DMS 273 (cell line): ENCODE results near the gene CTNND2.
"Not testable (repeated sequence)": the region's sequence is repeated elsewhere in the genome, so short reads cannot be mapped to it uniquely, and the experiment has no call there.

ENCODE experiments used
- DNase-seq: peaks from one replicate; lab custom pipeline; 2025; ENCODE audit not compliant: unreplicated experiment; lab: John Stamatoyannopoulos, UW

CTNND2 gene

DNA sequence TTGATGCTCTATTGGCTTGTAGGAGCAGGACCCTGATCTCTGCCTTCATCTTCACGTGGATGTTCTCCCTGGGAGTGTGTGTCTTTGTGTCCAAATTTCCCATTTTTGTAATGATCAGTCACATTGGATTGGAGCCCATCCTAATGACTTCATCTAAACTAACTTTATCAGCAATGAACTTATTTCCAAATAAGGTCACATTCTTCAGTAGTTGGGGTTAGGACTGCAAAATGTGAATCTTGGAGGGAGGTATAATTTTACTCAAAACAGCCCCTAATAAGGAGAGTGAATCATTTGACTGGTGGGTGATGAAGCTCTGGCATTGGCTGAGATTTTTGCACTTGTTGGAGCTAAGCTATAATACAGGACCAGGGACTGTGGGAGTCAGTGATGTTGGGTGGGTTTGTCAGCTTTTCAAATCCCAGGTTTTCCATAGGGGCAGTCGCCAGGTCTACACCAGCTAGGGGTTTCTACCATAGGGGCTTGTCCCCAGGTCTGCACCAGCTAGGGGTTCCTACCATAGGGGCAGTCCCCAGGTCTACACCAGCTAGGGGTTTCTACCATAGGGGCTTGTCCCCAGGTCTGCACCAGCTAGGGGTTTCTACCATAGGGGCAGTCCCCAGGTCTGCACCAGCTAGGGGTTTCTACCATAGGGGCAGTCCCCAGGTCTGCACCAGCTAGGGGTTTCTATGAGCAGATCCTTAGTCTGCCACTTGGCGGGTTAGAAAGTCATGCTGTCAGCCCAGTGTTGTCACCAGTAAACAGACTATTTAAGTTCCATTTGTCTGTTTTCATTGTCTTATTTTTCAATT is 760.6 kb downstream of the CTNND2 start:
- no peak for DNase-seq

DNA sequence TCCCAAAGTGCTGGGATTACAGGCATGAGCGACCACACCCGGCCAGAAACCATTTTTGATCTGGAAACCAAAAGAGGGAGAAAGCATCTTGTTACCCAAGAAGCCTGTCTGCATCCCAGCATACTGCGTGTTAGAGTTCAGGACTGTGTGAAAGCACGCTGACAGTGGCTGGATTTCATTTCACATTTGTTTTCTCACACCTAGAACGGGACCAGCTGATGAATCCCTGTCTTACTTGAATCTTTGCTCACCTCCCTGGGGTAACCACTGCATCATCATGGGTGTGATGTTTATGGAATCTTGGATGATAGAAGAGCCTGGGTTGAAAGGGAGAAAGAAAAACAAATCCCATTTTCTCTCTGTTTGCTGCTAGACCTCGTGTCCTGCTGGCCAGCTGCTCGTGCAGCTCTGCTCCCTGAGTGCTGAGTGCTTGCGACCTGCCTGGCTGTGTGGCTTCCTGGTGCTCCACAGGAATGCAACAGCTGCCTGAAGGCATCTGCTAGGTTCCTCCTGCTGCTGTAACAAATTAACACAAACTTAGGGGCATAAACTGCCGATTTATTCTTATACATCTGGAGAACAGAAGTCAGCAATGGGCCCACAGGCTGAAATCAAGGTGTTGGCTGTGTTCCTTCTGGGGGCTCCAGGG is 764.9 kb downstream of the CTNND2 start:
- DNase-seq = peak; percentile 10

DNA sequence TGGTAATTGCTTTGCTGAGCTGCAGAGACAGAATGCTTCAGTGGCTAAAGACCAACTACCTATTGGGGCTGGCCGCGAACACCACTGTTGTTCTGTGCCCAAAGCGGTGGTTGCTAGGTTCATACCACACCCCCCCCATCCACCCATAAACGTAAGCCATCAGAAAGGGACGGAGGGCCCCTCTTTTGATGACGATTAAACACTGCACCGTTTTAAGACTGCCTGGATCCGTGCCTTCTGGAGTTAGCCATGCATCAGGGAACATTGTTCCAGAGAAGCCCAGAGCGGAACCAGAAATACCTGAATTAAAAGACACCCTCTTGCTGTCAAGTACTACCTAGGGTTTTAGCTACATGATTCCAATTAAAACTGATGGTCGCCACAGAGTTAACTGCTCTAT is 774.1 kb downstream of the CTNND2 start:
- DNase-seq = no peak

- peak; percentile 74 for DNase-seq
Observed at GRCh38 chr5:11128021-11128420, 776.2 kb downstream of the CTNND2 start.

DNA sequence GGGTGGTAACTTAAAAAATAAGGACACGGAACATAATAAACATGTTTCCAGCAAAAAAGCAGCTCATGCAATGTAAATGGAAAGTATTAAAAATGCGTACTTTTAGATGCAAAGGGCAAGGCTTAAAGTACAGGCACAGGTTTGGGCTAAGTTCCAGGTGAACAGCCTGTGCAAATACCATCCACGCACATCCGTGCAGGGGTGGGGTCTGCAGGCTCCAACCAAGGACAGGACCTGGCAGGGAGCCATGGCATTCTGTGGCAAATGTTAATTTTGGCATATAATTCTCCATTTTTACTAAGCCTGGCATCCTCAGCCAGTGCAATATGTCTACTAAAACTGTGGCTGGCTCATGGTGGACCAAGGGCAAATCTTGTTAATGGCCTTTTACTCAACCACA is 777.4 kb downstream of the CTNND2 start:
- peak; percentile 55 for DNase-seq

- DNase-seq = no peak
Observed at GRCh38 chr5:11121885-11122284, 782.4 kb downstream of the CTNND2 start.

- peak; percentile 13 for DNase-seq
Observed at GRCh38 chr5:11110128-11110527, 794.1 kb downstream of the CTNND2 start.

GRCh38 chr5:11105696-11106095 is 798.5 kb downstream of the CTNND2 start:
- peak; percentile 87 for DNase-seq

DNA sequence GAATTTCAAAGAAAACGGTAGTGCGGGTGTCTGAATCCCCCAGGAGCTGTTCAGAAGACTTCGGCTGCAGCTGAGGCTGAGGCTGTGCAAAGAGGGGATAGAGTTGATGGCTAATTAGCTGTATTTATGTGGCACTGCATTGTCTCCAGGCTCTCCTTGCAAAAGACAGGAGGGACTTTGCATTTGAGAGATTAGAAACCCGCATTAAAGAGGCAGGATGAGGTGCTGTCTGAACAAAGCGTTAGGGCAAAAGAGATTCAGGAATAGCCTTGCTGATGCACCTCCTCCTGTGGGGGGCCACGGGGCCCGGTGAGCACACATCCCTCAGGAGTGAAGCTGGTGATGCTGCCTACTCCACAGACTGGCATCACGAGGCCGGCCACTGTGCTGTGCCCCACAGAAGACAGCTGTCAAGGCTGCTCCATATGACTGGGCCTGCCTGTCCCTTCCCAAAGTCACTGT is 799.6 kb downstream of the CTNND2 start:
- DNase-seq = no peak

GRCh38 chr5:11104210-11104609 is 800.0 kb downstream of the CTNND2 start:
- no peak for DNase-seq

GRCh38 chr5:11084111-11084510 is 820.1 kb downstream of the CTNND2 start:
- peak; percentile 66 for DNase-seq

- DNase-seq = no peak
Observed at GRCh38 chr5:11082404-11082945, 821.8 kb downstream of the CTNND2 start.

DNA sequence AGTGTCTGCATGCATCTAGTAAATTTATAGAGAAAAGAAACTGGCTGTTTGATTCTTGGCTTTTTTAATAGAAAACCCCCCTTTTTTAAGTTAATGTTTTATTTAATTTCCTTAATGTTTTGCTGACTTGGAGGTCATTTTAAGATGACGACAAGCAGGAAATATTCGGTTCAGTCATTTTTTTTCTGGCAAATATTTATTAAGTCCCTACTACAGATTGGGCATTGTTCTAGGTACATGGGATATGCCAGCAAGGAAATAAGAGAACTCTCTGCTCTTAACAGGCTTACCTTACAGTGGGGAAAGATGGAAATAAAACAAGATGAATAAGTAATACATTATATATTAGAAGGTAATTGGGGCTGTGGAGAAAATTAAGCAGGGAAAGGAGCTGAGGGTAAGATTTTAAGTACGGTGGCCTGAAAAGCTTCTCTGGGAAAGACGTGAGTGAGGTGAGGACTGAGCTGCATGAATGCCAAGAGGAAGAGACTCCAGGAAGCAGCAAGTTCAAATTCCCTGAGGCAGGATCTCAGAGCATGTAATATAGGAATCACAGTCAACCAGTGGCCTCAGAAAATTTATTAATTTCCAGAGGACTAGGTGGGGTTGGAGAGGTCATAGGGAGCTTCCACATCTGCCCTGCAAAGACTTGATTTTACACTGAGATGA is 827.2 kb downstream of the CTNND2 start:
- no peak for DNase-seq

- DNase-seq = peak; percentile 29
Observed at GRCh38 chr5:11075035-11075805, 829.0 kb downstream of the CTNND2 start.

DNA sequence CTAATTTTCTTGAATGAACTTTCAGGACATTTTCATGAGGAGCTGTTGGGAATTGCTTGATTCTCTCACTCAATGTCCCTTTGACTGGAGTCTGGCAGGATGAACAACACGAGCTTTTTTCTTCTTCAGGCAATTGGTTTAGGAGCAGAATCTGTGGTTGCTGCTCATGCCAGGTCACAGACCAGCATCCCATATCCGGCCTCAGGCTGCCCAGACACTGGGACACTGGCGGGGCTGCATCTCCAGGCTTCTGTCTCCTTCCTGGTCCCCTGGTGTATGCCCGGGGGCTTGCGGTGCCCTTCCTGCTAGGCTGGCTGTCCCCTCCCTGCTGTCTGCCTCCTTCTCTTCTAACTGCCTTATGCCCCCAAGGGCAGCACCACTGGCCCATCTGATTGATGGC is 831.7 kb downstream of the CTNND2 start:
- no peak for DNase-seq

- no peak for DNase-seq
Observed at GRCh38 chr5:11072076-11072475, 832.2 kb downstream of the CTNND2 start.

DNA sequence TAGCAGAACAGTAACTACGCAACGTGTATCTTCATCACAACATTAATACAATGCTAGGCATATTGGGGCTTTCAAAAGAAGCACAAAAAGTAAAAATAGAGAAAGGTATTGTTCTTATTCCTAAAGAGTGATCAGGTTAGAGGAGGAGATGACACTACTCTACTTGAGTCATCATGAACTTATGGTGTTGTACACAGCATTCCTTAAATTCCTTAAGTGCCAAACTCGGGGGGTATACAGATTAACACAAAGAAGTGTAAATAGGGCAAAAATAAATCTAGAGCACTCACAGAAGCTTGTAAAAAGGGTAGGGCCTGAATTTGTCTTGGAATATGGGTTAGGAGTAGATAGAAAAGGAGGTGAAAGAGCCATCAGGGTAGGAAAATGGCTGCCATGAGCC is 835.2 kb downstream of the CTNND2 start:
- DNase-seq = no peak

DNA sequence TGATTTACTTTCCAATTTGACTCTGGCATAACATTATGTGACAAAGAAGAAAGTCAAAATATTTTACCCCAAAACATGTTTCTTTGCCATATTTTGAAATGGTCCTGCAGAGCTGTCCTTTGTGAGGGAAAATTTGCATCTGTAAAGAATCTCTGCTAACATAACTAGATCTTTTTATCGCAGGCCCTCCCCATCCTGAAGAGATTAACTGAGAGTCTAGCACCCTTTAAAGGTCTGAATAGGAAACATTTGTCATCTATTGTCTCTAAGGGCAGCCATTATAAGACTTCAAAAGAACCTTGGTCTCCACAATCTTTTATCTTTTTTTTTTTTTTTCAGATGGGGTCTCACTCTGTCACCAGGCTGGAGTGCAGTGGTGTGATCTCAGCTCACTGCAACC is 838.5 kb downstream of the CTNND2 start:
- not testable (repeated sequence) for DNase-seq

DNA sequence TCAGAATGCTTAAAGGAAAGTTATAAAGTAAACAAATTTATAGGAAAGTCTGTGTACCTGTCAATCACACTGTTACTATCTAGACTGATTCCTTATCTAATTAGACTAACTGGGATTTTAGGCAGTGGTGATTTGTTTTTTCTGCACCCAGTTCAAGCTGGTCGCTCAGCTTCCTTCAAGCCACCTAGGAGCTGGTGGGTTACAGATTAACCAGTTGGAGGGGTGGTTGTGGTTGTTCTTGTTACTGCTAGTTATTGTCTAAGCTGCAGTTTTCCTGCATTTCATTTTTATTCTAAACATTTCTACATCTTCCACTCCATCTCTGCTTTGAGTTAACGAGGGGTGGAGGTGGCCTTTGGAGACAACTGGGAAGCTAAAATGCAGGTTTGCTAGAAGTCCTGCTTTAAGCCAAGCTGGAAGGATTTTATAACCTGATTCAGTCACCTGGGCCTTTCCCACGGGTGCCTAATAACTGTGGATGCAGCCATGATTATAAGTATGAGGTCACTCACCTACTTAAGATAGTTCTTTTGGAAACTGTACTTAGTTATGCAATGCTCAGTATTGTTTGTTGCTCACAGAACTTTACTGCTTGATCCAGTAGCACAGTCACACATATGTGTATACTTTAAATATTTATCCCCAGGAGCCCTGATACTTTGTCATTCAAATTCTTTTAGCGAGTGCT is 839.3 kb downstream of the CTNND2 start:
- DNase-seq = no peak

- DNase-seq = peak; percentile 9
Observed at GRCh38 chr5:11062397-11062796, 841.8 kb downstream of the CTNND2 start.
